Measurements from ENCODE around the gene TSSK2.

The TSSK2 gene

DNA sequence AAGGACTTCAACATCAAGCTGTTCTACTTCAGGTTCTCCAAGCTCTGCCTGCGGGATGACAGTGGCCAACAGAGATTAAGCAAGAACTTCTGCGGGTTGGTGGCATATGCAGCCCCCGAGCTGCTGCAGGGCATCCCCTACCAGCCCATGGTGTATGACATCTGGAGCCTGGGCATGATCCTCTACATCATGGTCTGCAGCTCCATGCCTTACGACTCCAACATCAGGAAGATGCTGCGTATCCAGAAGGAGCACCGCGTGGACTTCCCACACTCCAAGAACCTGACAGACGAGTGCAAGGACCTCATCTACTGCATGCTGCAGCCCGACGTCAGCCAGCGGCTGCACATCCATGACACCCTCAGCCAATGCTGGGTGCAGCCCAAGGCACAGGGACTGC lies 6.1 kb upstream of the TSSK2 start:
- no peak for DNase-seq (ENCODE audit: low read depth)

DNA sequence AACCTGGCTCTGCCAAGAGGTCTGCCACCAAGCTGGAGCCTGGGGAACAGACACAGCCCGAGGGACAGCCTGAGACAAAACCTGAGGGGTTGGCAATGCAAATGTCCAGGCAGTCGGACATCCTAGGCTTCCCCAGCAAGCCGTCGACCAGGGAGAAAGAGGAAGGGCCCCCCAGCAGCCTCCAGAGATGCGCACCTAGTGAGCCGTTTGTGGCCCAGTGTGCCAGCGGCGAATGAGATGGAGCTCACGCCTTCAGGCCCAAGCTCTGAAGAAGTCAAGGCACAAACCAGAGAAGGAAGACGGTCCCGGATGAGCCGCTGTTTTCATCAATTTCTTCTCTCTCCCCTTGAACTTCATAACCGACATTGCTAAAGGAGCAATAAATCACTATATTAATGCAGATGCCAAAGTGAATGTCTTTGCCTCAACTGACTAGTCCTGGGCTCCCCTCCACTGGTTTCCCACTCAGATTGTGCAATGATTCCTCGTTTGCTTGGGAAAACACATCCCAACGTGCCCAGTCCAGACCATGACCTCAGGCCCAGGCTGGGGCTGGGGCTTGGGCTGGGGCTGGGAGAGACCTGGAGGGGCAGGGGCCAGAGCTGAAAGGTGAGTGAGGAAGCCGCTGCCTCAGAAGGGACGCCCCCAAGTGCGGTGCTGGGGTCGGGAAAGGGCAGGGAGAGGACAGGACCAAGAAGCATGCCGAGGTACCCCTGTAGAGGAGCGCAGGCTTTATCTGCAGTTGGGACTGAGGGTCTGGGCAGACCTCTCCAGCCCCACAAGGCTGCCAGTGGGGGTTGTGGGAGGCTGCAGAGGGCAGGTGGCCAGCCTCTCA lies 5.4 kb upstream of the TSSK2 start:
- DNase-seq (ENCODE audit: low read depth): no peak

- DNase-seq (ENCODE audit: low read depth): no peak
These were observed 4.5 kb upstream of the TSSK2 start for GRCh38 chr22:19126309-19127273.

GRCh38 chr22:19127329-19128008 lies 3.6 kb upstream of the TSSK2 start:
- no peak for DNase-seq (ENCODE audit: low read depth)

- DNase-seq (ENCODE audit: low read depth): no peak
These were observed 3.1 kb upstream of the TSSK2 start for GRCh38 chr22:19128009-19128401.

DNA sequence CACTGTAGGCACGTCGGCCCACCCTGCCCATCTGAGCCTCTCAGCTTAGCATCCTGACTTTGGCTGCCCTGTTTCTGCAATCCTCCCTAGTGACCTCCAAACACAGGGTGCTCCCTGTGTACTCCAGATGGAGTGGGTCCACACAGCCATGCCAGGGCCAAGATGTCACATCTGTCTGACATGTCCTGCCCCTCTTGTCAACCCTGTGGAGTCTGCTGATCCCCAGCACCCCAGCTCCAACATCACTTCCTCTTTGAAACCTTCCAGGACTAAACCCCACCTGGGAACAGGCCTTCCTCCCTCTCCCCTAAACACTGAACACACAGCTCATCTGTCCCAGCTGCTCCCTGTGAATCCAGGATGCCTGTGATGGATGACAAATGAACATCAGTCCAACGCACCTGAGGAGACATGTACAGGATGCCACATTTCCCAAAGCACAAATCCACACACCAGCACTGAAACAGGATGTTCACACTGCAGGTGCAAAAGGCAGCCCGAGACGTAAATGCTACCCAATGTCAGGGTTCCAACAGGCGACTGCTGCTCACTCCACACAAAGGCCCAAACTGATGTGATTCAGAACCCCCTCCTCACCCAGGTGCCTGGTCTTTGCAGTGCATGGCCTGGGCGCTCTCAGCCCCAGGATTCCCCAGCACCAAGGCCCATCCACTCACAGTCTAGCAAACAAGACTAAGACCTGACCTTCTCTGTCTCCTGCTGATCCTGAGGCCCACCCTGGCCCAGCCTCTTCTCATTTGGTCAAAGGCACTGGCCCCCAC lies 2.0 kb upstream of the TSSK2 start:
- DNase-seq (ENCODE audit: low read depth): no peak

DNA sequence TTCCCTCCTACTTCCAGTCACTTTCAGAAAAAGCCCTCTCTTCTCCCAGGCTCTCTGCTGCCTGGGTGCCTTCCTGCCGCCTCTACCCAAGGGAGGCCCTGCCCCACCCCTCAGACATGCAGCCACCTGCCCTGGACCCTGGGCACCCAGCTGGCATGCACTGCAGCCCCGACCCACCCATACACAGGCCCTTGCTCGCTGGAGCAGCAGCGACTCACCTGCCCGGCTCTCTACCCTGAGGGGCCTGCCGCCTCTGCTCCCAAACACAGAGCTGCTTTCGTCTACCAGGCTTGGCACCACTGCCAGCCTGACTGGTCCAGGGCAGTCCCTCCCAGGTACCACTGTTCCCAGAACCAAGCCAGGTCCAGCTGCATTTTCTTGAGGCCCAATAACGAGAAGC lies 1.2 kb upstream of the TSSK2 start:
- DNase-seq (ENCODE audit: low read depth): no peak

GRCh38 chr22:19131685-19132015 lies 542 bp downstream of the TSSK2 start:
- DNase-seq (ENCODE audit: low read depth): no peak

- no peak for DNase-seq (ENCODE audit: low read depth)
These were observed 1.0 kb downstream of the TSSK2 start for GRCh38 chr22:19132153-19132552.

DNA sequence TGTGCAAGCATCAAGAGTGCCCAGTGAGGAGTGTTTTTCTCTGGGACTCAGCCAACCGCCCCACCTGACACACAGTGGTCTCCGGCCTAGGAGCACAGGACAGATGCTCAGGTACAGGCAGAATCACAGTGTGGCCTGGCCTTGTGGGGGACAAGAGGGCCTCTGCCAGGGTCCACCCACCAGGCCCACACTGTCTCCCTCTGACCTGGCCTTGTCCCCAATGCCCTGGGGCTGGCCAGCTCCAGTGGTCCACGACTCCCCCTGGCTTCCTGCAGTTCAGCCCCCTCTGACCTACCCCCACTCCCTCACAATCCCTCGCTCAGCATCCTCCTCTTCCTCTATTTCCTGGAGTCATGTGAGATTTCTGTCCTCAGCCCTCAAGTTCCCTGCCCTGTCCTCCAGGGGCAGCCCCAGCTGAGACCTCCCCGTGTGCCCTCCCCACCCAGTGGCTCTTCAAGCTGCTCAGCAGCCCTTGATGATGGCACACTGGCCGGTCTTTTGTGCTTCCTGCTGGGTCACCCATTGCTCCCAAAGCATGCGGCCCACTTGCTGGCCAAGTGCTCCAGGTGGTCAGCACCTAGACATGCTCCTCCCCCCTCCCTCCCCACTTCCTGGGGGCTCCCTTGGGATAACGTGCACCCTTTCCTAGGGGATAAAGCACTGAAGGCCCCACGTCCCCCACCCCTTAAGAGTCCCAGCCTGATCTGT lies 1.7 kb downstream of the TSSK2 start:
- no peak for DNase-seq (ENCODE audit: low read depth)

GRCh38 chr22:19133561-19133960 lies 2.5 kb downstream of the TSSK2 start:
- DNase-seq (ENCODE audit: low read depth): no peak

GRCh38 chr22:19134176-19134831 lies 3.2 kb downstream of the TSSK2 start:
- no peak for DNase-seq (ENCODE audit: low read depth)

DNA sequence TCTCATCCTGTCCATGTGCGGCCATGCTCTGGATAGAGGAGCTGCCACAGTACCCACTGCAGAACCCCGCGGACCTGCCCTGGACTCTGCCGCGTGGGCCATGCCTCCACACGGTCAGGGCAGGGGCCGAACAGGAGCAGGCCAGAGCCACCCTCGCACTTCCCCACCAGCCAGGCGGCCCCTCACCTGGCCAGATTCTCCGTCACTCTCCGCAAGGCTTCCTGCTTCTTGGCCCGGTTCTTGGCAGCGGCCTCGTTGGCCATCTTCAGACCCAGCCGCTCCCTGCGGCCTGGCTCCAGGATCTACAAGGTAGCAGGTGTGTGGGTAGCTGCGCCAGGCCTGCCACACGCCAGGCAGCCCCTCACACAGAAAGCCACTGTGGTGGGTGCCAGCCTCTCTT lies 3.8 kb downstream of the TSSK2 start:
- no peak for DNase-seq (ENCODE audit: low read depth)

GRCh38 chr22:19136915-19137314 lies 5.8 kb downstream of the TSSK2 start:
- no peak for DNase-seq (ENCODE audit: low read depth)

- DNase-seq (ENCODE audit: low read depth): no peak
These were observed 6.5 kb downstream of the TSSK2 start for GRCh38 chr22:19137384-19138216.

DNA sequence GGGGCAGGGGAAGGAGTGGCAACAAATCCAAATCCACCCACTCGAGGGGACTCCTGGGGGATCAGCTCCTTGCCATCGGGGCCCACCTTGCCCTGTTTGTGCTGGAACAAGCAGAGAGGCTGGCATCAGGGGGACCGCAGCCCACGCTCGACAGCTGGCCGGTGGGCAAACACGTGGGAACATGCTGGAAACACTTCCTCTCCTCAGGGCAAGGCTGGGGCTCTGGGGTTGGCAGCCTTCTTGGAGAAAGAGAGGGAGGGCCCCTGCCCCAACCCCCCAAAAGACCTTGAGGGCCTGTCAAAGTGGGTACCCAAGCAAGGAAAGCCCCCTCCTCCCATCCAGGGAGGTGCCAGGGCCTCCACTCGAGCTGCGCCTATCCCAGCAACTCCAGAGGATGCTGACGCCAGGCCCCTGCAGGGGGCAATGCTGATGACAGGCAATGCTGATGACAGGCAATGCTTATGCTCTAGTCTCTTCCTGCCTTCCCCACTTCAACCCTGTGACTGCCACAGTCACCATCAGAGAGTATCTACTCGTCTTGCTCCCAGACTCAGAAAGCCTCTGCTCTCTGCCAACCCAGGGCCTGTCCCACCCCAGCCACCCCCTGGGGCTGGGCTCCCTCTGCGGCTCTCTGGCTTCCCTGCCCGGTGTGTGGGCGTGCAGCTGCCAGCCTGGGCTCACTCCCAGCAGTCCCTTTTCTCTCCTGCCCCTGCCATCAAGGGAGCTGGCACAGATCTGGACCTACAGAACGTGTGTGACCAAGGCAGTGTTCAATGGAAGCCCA lies 7.3 kb downstream of the TSSK2 start:
- no peak for DNase-seq (ENCODE audit: low read depth)

GRCh38 chr22:19139001-19139356 lies 7.9 kb downstream of the TSSK2 start:
- DNase-seq (ENCODE audit: low read depth): no peak

DNA sequence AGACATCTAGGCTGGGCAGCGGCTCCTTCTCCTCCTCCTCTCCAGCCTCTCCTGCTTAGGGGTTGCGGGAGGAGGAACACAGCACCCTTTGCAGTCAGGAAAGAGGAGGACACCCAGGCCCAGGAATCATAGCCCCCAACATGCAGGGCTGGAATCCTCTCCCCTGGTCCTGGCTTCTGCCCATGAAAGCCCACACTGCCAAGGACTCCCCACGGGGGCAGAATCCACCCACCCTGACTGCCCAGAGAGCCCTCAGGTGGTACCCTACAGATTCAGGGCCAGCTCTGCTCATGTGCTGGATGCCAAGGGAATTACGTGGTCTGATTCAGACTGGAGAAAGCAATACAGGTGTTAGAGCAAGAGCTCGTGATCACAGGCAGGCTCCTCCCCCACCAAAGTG lies 8.9 kb downstream of the TSSK2 start:
- DNase-seq (ENCODE audit: low read depth): no peak

DNA sequence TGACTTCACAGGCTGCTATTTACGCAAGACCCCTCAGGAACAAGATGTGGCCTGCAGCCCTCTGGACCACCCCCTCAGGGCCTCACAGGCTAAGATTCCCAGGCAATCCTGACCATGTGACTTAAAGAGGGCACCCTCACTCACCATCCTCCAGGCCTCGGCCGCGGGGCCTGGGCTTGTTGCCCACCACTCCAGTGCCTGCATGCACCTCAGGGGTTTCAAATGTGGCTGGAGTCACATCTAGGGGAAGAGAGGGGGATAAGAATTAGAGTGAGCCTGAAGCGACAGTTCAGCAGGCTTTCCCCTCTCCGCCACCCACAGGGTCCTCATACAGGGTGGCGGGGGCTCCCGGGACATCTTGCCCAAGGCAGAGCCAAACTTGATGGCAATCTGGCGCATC lies 11.3 kb downstream of the TSSK2 start:
- DNase-seq (ENCODE audit: low read depth): no peak

All from fibroblast of gingiva (primary cell).